Measurements from ENCODE around the gene CYP4F11. TPM values are rescaled to one million over a fixed set of nuclear protein-coding genes. Genes with fewer than 3 reads are reported as not detected.

CYP4F11 gene
- total RNA-seq, 2 donors from 2014 or later, result 6.7 to 8.1 TPM

GRCh38 chr19:15863272-15863671 lies 71.1 kb downstream of the CYP4F11 start:
- H3K36me3 ChIP-seq, result no peaks in the 10 kb centered on the region
- no peak for DNase-seq
- no peaks in the 10 kb centered on the region for H3K9me3 ChIP-seq
- no peak overlapping the region for H3K27ac ChIP-seq
- no peak overlapping the region for H3K4me3 ChIP-seq
- H3K9ac ChIP-seq (ENCODE audit: low read depth in 2 of 2, low read length in 2 of 2), result no peak overlapping the region
- H3K27me3 ChIP-seq, result no peaks in the 10 kb centered on the region
- H3K4me1 ChIP-seq, result no peaks in the 10 kb centered on the region
- intact Hi-C loops (cut with DNase I), result no loop called here
- TF ChIP-seq CTCF (IDR thresholded peaks at IDR 0.05), result no peak

- no peaks in the 10 kb centered on the region for H3K9me3 ChIP-seq
- TF ChIP-seq CTCF (IDR thresholded peaks at IDR 0.05), result no peak
- intact Hi-C loops (cut with DNase I), result no loop called here
- H3K27ac ChIP-seq, result no peak overlapping the region
- no peaks in the 10 kb centered on the region for H3K4me1 ChIP-seq
- H3K9ac ChIP-seq (ENCODE audit: low read depth in 2 of 2, low read length in 2 of 2), result no peak overlapping the region
- no peak overlapping the region for H3K4me3 ChIP-seq
- H3K36me3 ChIP-seq, result no peaks in the 10 kb centered on the region
- DNase-seq, result no peak
- H3K27me3 ChIP-seq, result no peaks in the 10 kb centered on the region
Measured at GRCh38 chr19:15862444-15862843, 71.9 kb downstream of the CYP4F11 start.

Other genes starting within 250 kb of the CYP4F11 start
- gene OR10H2, start 206.5 kb downstream of the CYP4F11 start, total RNA-seq, result not detected
- gene OR10H3, start 196.5 kb downstream of the CYP4F11 start, total RNA-seq, result not detected
- gene OR10H5, start 146.9 kb downstream of the CYP4F11 start, total RNA-seq, result not detected
- gene OR10H1, start 118.9 kb downstream of the CYP4F11 start, total RNA-seq, result not detected
- gene CYP4F2, start 36.5 kb downstream of the CYP4F11 start, total RNA-seq, result 1 to 10 TPM; 3.9 to 7.0 TPM
- gene OR10H4, start 14.5 kb upstream of the CYP4F11 start, total RNA-seq, result not detected
- 100 to 1,000 TPM; 261 to 388 TPM for gene TPM4, start 142.0 kb upstream of the CYP4F11 start, total RNA-seq
- 100 to 1,000 TPM; 127 to 145 TPM for gene RAB8A, start 177.4 kb upstream of the CYP4F11 start, total RNA-seq
- 10 to 100 TPM; 13.5 to 14.0 TPM for gene HSH2D, start 209.2 kb upstream of the CYP4F11 start, total RNA-seq
- gene CIB3, start 239.0 kb upstream of the CYP4F11 start, total RNA-seq, result not detected

Data from colonic mucosa (tissue), 4 donors.